Smooth muscle cell (in vitro differentiated cells): ENCODE data around the gene DPY19L1. TPM values are rescaled to one million over a fixed set of nuclear protein-coding genes. Genes with fewer than 3 reads are reported as not detected.

Experiments
- DNase-seq: peaks from one replicate; lab custom pipeline; 2025; ENCODE audit not compliant: unreplicated experiment; lab: John Stamatoyannopoulos, UW
- H2AFZ ChIP-seq: fragments of 200-600 bp; sonication (generic); 2 replicates; pipeline ENCODE4 v1.6.0; 2016; ENCODE audit warnings: antibody characterized with exemption, low read depth, mild to moderate bottlenecking
- H3F3A ChIP-seq: fragments of 200-600 bp; sonication (generic); 2 replicates; pipeline ENCODE4 v1.6.0; 2017; ENCODE audit warnings: antibody characterized with exemption, low read depth
- H3K27ac ChIP-seq: fragments of 200-600 bp; sonication (generic); 2 replicates; pipeline ENCODE4 v1.5.1; 2016; ENCODE audit warnings: low read depth, mild to moderate bottlenecking
- H3K27me3 ChIP-seq: fragments of 200-600 bp; sonication (generic); 2 replicates; pipeline ENCODE4 v1.6.1; 2016; ENCODE audit warnings: low read depth, mild to moderate bottlenecking
- H3K36me3 ChIP-seq: fragments of 200-600 bp; sonication (generic); 2 replicates; pipeline ENCODE4 v1.5.1; 2016; ENCODE audit warnings: low read depth
- H3K4me1 ChIP-seq: fragments of 200-600 bp; sonication (generic); 2 replicates; pipeline ENCODE4 v1.5.1; 2016; ENCODE audit warnings: low read depth
- H3K4me2 ChIP-seq: fragments of 200-600 bp; sonication (generic); 2 replicates; pipeline ENCODE4 v1.6.0; 2016; ENCODE audit warnings: mild to moderate bottlenecking
- H3K4me3 ChIP-seq: fragments of 200-600 bp; sonication (generic); 2 replicates; pipeline ENCODE4 v1.5.1; 2016; ENCODE audit warnings: mild to moderate bottlenecking
- H3K79me2 ChIP-seq: fragments of 200-600 bp; sonication (generic); 2 replicates; pipeline ENCODE4 v1.6.0; 2016; ENCODE audit warnings: low read depth, mild to moderate bottlenecking
- H3K9ac ChIP-seq: fragments of 200-600 bp; sonication (generic); 2 replicates; pipeline ENCODE4 v1.6.0; 2016; ENCODE audit warnings: low read depth
- H3K9me3 ChIP-seq: fragments of 200-600 bp; sonication (generic); replicated peaks from 2 replicates; pipeline ENCODE4 v1.5.1; 2016; ENCODE audit warnings: low read depth
- H4K20me1 ChIP-seq: fragments of 200-600 bp; sonication (generic); 2 replicates; pipeline ENCODE4 v1.6.0; 2016; ENCODE audit warnings: low read depth
- WGBS: methylation state at CpG from one replicate; pipeline ENCODE4 v1.1.7; 2016; ENCODE audit warnings: low lambda C conversion rate; 5-methylcytosine and 5-hydroxymethylcytosine counted together
- polyA plus RNA-seq: library from polyadenylated mRNA; unstranded; fragments of >200 nt; fragmentation: Nextera tagmentation; extraction: Ambion mirVana; gene quantifications from 2 replicates; pipeline ENCODE4 v1.2.1, GENCODE V29; 2016
- total RNA-seq: library from RNA; depleted of rRNA; stranded (reverse); fragments of >200 nt; gene quantifications from 2 replicates; pipeline ENCODE4 v1.2.3, GENCODE V29; 2014
- TF ChIP-seq, protein P1 (sequence below): fragments of 200-600 bp; sonication (generic); IDR thresholded peaks from 2 replicates; pipeline ENCODE4 v1.5.1; 2017; ENCODE audit warnings: borderline replicate concordance, mild to moderate bottlenecking, antibody characterized with exemption; ENCODE audit not compliant: insufficient read depth, poor library complexity, severe bottlenecking

DPY19L1 gene
- total and polyA plus RNA-seq, 2 experiments from 2014 or later: 14.5 to 38.2 TPM

DNA sequence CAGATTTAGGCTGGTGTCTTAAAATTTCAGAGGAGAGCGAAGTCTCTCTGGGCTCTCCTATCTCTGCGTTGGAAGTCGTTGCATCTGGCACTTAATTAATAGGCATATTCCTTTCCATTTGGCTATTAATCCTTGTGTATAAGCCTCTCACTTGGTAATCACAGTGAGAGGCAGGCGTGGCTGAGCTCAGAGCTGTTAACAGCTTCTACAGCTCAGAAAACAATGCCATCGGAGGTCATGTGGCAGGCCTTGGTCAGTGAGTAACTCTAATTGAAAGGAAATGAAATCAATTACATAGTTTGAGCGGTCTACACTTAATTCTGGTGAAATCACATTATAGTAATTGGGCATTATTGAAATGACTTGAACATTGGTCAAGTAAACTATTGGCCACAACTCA, 135.1 kb downstream of the DPY19L1 start:
- WGBS: 92% methylated on average over 6 of the region's 6 CpGs

DNA sequence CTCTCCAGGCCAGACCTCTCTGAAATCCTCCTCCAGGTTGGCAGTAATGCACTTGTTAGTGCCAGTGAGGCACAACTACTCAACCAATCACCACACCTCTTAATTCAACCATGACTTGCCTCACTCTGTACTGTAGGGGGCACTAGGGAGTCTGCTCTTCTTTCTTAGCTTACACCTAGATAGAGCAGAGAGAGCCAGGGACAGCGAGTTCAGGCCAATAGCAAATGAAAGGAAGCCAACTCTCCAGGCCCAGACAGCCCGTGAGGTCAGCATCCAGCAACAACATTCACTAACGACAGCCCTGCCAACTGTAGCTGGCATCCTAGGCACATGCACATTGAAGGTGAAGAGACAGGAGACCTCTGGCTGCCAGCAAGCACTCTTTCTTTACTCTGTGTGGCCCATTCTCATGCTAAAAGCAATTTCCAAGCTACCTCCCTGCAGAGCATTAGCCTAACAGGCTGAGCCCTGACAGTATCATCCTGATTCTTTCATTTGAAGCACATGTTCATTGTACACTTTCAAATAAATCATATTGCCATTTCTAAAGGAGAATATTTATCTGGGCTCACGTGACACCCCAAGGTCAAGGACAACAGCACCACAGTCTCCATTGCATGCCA, 136.3 kb downstream of the DPY19L1 start:
- H3K9ac ChIP-seq: no peak overlapping the region
- H3K36me3 ChIP-seq: no peaks in the 10 kb centered on the region
- no peak overlapping the region for H3K4me3 ChIP-seq
- H3F3A ChIP-seq: no peaks in the 10 kb centered on the region
- H3K4me1 ChIP-seq: no peaks in the 10 kb centered on the region
- no peaks in the 10 kb centered on the region for H3K79me2 ChIP-seq
- DNase-seq: no peak
- TF ChIP-seq, protein P1, sequence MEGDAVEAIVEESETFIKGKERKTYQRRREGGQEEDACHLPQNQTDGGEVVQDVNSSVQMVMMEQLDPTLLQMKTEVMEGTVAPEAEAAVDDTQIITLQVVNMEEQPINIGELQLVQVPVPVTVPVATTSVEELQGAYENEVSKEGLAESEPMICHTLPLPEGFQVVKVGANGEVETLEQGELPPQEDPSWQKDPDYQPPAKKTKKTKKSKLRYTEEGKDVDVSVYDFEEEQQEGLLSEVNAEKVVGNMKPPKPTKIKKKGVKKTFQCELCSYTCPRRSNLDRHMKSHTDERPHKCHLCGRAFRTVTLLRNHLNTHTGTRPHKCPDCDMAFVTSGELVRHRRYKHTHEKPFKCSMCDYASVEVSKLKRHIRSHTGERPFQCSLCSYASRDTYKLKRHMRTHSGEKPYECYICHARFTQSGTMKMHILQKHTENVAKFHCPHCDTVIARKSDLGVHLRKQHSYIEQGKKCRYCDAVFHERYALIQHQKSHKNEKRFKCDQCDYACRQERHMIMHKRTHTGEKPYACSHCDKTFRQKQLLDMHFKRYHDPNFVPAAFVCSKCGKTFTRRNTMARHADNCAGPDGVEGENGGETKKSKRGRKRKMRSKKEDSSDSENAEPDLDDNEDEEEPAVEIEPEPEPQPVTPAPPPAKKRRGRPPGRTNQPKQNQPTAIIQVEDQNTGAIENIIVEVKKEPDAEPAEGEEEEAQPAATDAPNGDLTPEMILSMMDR: peak; percentile 4
- H2AFZ ChIP-seq: no peak overlapping the region
- H3K4me2 ChIP-seq: no peak overlapping the region
- H3K27ac ChIP-seq: no peak overlapping the region
- H3K27me3 ChIP-seq: no peaks in the 10 kb centered on the region
- H4K20me1 ChIP-seq: no peaks in the 10 kb centered on the region
- 74% methylated on average over 4 of the region's 4 CpGs for WGBS
- no peaks in the 10 kb centered on the region for H3K9me3 ChIP-seq

More for the DNA sequence above, 135.1 kb downstream of the DPY19L1 start:
- no peaks in the 10 kb centered on the region for H3K79me2 ChIP-seq
- H3K27ac ChIP-seq: no peak overlapping the region
- H4K20me1 ChIP-seq: no peaks in the 10 kb centered on the region
- TF ChIP-seq, protein P1: no peak
- no peak overlapping the region for H3K4me3 ChIP-seq
- H3K4me2 ChIP-seq: no peak overlapping the region
- no peak overlapping the region for H2AFZ ChIP-seq
- H3F3A ChIP-seq: no peaks in the 10 kb centered on the region
- H3K9me3 ChIP-seq: no peaks in the 10 kb centered on the region
- no peaks in the 10 kb centered on the region for H3K4me1 ChIP-seq
- DNase-seq: no peak
- H3K36me3 ChIP-seq: no peaks in the 10 kb centered on the region
- no peak overlapping the region for H3K9ac ChIP-seq
- H3K27me3 ChIP-seq: no peaks in the 10 kb centered on the region

DNA sequence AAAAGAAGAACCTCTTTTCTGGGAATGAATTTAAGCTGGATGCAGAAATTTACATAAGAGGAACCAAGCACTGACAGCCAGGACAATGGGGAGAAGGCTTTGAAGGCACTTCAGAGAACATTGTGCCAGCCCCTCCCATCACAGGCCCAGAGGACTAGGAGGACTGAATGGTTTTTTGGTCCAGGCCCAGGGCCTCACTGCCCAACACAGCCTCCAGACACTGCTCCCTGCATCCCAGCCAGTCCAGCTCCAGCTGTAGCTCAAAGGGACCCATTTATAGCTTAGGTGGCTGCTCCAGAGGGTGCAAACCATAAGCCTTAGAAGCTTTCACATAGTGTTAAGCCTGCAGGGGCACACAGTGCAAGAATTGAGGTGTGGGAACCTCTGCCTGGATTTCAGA, 142.1 kb downstream of the DPY19L1 start:
- Histone ChIP-seq H3K4me1 (no peaks in the 10 kb centered on the region), H2AFZ (no peak overlapping the region), H3F3A (no peaks in the 10 kb centered on the region), H3K9ac (no peak overlapping the region), H3K27me3 (no peaks in the 10 kb centered on the region), H3K27ac (no peak overlapping the region), H3K36me3 (no peaks in the 10 kb centered on the region), H3K9me3 (no peaks in the 10 kb centered on the region), H3K79me2 (no peaks in the 10 kb centered on the region), H3K4me3 (no peak overlapping the region), H3K4me2 (no peak overlapping the region), H4K20me1 (no peaks in the 10 kb centered on the region)
- TF ChIP-seq, protein P1: no peak
- DNase-seq: no peak

DNA sequence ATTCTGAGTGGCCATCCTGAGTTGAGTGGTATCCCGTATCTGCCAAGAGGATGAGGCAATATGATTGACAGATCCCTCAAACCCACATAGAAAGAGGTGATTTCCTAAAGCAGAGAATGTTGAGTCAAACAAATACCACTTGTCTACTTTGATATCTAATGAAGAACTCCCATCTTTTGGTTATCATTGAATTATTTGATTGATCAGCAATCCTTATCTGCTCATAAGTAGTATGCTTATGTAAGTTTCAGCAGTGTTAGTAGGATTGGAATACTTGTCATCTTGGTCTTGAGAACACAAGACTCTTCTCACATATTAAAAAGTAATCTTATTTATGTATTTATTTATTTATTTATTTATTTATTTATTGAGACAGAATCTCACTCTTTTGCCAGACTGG, 147.3 kb downstream of the DPY19L1 start:
- TF ChIP-seq, protein P1: no peak
- no peak for DNase-seq
- WGBS: 100% methylated on average over 1 of the region's 1 CpG

More for the DNA sequence above, 147.3 kb downstream of the DPY19L1 start:
- H4K20me1 ChIP-seq: no peaks in the 10 kb centered on the region
- H2AFZ ChIP-seq: no peak overlapping the region
- no peak overlapping the region for H3K4me3 ChIP-seq
- no peak overlapping the region for H3K9ac ChIP-seq
- no peak overlapping the region for H3K4me2 ChIP-seq
- H3K9me3 ChIP-seq: no peaks in the 10 kb centered on the region
- no peaks in the 10 kb centered on the region for H3K79me2 ChIP-seq
- H3F3A ChIP-seq: no peaks in the 10 kb centered on the region
- H3K36me3 ChIP-seq: no peaks in the 10 kb centered on the region
- no peak overlapping the region for H3K27ac ChIP-seq
- H3K4me1 ChIP-seq: no peaks in the 10 kb centered on the region
- no peaks in the 10 kb centered on the region for H3K27me3 ChIP-seq
